Renal pelvis (tissue), 4 donors: ENCODE results near the gene NEIL1. TPM values are rescaled to one million over a fixed set of nuclear protein-coding genes. Genes with fewer than 3 reads are reported as not detected.
"Not testable (repeated sequence)": the region's sequence is repeated elsewhere in the genome, so short reads cannot be mapped to it uniquely, and the experiment has no call there.

Experiments
- DNase-seq: peaks from one replicate; pipeline ENCODE4 v3.0.0-alpha.2; 2013
- polyA plus RNA-seq, 3 donors: library from polyadenylated mRNA; unstranded; fragments of 120-200 nt; gene quantifications; one replicate each; pipeline ENCODE4 v1.2.1, GENCODE V29; 2013; ENCODE audit not compliant: insufficient read length in 3 of 3

Gene NEIL1
- polyA plus RNA-seq, 3 donors = 17.9 to 35.5 (median 35.3) TPM

GRCh38 chr15:75328493-75329314, 18.1 kb upstream of the NEIL1 start:
- DNase-seq = no peak

- DNase-seq = no peak
Observed at GRCh38 chr15:75329571-75329970, 17.3 kb upstream of the NEIL1 start.

- not testable (repeated sequence) for DNase-seq
Observed at GRCh38 chr15:75332093-75332492, 14.7 kb upstream of the NEIL1 start.

GRCh38 chr15:75333654-75334419, 13.0 kb upstream of the NEIL1 start:
- DNase-seq = not testable (repeated sequence)

GRCh38 chr15:75335313-75335704, 11.5 kb upstream of the NEIL1 start:
- no peak for DNase-seq

GRCh38 chr15:75335705-75336355, 11.0 kb upstream of the NEIL1 start, which contains the start of gene COMMD4:
TSS of gene COMMD4 (plus strand) at chr15:75336063. CDS start at chr15:75336090, 27 bp downstream.
- DNase-seq = peak; percentile 95

- no peak for DNase-seq
Observed at GRCh38 chr15:75338661-75339240, 8.1 kb upstream of the NEIL1 start.

GRCh38 chr15:75339531-75340240, 7.2 kb upstream of the NEIL1 start:
- DNase-seq = no peak

GRCh38 chr15:75342221-75342620, 4.6 kb upstream of the NEIL1 start:
- no peak for DNase-seq

- not testable (repeated sequence) for DNase-seq
Observed at GRCh38 chr15:75343953-75344352, 2.9 kb upstream of the NEIL1 start.

GRCh38 chr15:75347222-75348033, 589 bp downstream of the NEIL1 start:
- DNase-seq = peak; percentile 35

- DNase-seq = no peak
Observed at GRCh38 chr15:75348034-75348561, 1.3 kb downstream of the NEIL1 start.

- DNase-seq = no peak
Observed at GRCh38 chr15:75348562-75349350, 1.9 kb downstream of the NEIL1 start.

GRCh38 chr15:75349351-75349669, 2.5 kb downstream of the NEIL1 start:
- DNase-seq = not testable (repeated sequence)

GRCh38 chr15:75349851-75350588, 3.2 kb downstream of the NEIL1 start:
- no peak for DNase-seq

- DNase-seq = no peak
Observed at GRCh38 chr15:75350601-75351361, 3.9 kb downstream of the NEIL1 start.

- DNase-seq = no peak
Observed at GRCh38 chr15:75352186-75353080, 5.6 kb downstream of the NEIL1 start.
